GM10266 (cell line): ENCODE data around the gene CTAGE8.
"Not testable (repeated sequence)": the region's sequence is repeated elsewhere in the genome, so short reads cannot be mapped to it uniquely, and the experiment has no call there.

ENCODE experiments used
- DNase-seq: peaks from one replicate; pipeline ENCODE4 v3.0.0; 2012; ENCODE audit errors: extremely low spot score
- TF ChIP-seq, protein P1 (sequence below): IDR thresholded peaks from 2 replicates; pipeline ENCODE4 v1.5.1; 2012; ENCODE audit warnings: mild to moderate bottlenecking, low read depth; ENCODE audit not compliant: control insufficient read depth, insufficient read depth; ENCODE audit errors: missing control alignments

The CTAGE8 gene

DNA sequence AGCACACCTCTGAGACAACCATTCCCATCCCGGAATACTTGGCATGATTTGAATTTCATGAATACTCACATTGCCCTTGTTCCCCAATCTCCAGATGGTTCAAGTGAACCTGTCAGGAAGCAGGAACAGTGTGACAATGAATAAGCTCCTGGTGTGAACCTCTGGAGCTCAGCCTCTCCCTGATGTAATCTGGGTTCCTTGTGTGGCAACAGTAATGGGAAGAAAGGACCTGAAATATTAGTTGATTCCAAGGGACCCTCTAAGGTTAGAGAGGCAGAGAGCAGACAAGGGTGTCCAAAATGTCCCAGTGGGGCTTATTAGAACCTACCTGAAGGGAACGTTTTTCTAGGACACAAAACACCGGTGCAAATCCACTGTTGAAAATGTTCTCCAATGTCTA lies 13.0 kb downstream of the CTAGE8 start:
- DNase-seq: no peak
- TF ChIP-seq, protein P1, sequence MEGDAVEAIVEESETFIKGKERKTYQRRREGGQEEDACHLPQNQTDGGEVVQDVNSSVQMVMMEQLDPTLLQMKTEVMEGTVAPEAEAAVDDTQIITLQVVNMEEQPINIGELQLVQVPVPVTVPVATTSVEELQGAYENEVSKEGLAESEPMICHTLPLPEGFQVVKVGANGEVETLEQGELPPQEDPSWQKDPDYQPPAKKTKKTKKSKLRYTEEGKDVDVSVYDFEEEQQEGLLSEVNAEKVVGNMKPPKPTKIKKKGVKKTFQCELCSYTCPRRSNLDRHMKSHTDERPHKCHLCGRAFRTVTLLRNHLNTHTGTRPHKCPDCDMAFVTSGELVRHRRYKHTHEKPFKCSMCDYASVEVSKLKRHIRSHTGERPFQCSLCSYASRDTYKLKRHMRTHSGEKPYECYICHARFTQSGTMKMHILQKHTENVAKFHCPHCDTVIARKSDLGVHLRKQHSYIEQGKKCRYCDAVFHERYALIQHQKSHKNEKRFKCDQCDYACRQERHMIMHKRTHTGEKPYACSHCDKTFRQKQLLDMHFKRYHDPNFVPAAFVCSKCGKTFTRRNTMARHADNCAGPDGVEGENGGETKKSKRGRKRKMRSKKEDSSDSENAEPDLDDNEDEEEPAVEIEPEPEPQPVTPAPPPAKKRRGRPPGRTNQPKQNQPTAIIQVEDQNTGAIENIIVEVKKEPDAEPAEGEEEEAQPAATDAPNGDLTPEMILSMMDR: no peak

DNA sequence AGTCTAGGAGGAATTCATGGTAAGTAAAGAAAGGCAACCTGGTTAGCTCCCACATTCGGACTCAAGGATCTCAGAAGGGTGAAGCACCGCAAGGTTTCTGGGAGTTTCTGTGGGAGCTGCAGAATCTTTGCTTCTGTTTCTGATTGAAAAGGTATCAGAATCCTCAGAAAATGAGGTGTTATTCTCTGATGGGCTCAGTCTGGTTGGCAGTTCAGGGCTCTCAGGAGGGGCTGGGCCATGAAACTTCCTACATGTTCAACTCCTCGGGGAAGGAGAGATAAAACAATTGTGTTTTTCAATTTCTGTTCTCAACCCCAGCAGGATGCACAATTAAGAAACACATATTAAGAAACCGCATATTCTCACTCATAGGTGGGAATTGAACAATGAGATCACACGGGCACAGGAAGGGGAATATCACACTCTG lies 13.6 kb downstream of the CTAGE8 start:
- TF ChIP-seq, protein P1: no peak
- DNase-seq: no peak

DNA sequence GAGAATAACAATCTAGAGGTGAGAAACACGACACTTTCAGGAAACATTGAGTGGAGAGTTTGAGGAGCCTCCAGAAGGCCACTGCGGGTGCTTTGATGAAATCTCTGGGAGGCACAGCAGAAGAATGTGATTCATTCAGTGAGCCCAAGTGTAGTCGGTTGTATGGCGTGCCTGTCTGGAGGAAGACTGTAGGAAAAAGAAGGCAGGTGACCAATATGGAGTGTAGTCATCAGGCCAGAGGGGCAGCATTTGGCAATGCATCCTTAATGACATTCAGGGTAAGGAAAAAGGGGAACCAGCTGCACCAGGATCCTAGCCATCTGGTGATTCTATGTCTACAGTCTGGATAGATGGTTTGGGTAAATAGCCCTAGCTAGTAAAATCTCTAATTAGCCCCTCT lies 16.8 kb downstream of the CTAGE8 start:
- DNase-seq: not testable (repeated sequence)

DNA sequence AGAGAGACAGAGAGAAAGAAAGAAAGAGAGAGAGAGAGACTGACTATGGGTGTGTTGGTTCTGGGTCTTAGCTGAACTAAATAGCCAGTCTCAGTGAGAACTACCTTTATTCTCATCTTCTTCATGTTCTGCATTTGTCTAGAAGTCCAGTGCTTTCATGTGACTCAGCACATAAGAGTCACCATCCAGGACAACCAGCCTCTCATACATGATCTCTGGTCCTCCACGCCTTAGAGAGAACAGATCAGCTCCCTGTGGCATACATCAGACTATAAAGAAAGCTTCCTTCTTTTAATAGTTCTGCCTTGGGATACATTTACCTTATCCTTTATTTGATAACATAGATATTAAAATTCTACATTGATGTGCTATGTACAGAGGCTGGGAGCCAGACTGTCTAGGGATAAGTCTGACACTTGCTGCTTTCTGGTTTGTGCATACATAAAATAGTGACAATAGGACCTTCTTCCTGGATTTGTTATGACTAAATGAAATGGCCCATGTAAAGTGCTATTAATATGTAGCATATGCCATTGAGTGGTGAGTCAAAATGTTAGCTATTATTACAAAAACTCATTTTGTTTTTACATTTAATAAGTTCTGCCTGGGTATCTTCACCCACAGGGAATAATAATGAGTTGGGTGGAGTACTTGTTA lies 21.3 kb downstream of the CTAGE8 start:
- DNase-seq: not testable (repeated sequence)

DNA sequence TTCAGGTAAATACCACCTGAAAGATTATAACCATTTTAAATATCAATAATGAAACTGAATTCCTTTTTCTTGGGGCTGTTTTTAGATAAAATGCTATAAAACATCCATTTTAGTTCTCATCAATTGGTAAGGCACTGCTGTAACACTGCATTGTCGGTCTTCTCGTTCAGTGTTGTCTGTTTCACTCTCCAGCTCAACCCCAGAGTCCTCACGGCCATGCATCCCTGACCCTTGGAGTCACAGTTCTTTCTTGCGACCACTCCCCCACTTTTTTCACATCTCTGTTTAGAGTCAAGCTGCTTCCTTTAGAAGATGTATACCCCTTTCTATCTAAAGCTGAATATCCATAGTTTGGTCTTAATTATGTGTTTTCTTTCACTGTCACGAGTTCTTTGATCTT lies 22.1 kb downstream of the CTAGE8 start:
- DNase-seq: not testable (repeated sequence)

DNA sequence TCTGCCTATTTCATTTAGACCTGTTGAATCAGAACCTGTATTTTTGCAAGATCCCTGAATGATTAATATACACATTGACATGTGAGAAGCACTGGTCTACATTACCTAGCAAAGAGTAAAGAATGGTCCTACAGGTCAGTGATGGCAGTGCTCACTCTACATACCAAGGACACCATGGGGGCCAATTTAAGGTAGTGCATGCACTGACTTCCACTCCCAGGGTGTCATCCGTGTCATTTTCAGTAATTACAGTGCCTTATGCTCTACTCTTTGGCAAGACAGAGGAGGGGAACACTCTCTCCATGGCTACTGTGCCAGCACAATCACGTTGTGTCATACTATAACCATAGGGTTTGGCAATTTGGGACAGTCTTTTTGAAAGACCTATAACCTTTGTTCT lies 23.7 kb downstream of the CTAGE8 start:
- not testable (repeated sequence) for DNase-seq

DNA sequence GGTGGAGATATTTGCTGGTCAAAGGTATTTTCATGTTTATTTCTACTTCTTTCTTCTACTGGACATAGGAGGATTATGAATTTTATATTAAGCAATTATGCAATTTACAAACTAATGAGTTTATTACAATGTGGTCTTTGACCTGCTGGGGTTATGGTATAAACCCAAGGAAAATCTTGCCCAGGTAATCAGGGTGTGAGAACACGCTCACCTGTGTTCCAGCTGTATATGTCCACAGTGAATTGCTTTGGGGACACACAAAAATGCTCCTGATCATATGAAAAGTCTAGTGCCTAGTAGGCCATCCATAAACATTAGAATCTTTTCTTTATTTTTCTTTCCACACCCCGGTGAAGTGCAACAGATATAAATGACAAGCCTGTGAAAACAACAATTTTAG lies 29.7 kb downstream of the CTAGE8 start, which contains the start of gene OR2A42:
Gene OR2A42, minus strand, starts transcription at position 241 of the 400 bp plus-strand sequence. CDS start 6,762 bp downstream, outside the sequence.
- not testable (repeated sequence) for DNase-seq

DNA sequence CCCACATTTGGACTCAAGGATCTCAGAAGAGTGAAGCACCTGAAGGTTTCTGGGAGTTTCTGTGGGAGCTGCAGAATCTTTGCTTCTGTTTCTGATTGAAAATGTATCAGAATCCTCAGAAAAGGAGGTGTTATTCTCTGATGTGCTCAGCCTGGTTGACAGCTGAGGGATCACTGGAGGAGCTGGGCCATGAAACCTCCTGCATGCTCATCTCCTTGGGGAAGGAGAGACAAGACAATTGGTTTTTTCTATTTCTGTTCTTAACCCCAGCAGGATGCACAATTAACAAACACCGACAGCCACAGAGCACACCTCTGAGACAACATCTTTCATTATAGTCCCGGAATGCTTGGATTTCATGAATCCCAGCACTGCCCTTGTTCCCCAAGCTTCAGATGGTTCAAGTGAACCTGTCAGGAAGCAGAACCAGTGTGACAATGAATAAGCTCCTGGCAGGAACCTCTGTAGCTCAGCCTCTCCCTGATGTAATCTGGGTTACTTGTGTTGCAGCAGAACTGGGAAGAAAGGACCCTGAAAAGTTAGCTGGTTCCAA lies 30.5 kb downstream of the CTAGE8 start:
- DNase-seq: not testable (repeated sequence)

DNA sequence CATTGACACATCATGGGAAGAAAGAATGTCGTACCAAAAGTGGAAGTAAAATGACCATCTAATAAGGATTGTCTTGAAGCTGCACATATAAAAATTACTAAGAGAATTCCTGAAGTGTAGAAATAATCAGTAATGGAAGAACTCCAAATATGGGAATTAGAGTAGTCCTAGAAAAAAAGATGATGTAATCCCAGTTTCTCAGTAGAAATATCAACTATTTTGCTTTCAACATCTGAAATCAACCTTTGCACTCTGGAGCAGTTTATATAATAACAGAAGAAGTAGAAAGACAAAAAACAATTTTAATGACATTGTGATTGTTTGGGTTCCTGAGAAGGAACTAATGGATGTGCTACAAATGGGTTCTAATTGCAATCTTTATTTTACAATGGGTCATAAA lies 36.0 kb downstream of the CTAGE8 start:
- DNase-seq: not testable (repeated sequence)

DNA sequence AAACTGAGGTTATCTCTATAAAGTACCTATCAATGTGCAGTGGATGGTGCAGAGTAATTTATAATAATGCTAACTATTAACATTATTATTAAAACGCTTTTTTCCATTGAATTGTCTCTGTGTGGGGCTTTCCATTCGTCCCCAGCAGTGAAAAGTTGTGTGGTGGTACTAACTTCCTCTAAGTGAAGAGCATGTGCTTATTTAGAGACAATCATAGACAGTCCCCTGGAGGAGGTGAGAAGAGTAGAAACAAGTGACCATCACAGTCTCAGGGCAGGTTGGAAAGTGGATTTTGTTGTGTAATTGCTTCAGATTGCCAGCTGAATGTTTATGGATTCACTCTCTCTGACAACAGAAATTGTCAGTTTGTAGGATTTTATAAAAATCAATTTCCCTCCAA lies 38.1 kb downstream of the CTAGE8 start:
- not testable (repeated sequence) for DNase-seq

DNA sequence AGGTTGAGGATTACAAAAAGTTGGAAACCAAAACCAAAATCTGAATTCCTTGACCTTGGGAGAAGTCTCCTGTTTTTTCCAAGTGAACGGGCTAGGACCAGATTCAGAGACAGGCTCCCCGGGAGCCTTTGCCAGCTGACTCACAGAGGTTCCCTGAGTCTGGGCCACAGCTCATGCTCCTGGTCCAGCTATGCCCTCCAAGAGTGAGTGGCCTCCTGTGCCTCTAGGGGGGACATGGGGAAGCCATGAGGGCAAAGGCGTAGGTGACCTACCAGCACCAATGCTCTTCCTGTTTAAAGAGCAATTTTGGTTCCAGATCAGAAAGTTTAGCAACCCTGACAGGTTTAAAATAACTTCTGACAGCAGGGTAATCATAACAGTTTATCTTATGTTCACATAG lies 40.3 kb downstream of the CTAGE8 start:
- DNase-seq: not testable (repeated sequence)

DNA sequence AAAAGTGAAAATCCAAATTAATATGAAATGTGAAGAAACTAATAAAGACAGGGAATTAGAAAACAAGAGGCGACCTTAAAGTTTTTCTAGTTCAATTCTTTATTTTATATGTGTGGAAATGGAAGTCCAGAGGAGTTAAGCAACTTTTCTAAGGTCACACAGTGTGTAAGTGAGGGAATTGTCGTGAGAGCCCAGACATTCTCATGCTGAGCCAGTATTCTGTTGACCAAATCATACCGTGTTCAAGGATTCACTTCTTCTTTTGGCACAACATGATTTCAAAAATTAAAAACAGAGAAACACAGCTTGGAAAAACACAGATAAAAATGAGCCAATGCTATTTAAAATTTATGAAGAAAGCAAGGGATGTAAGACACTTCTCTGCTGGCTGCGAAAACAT lies 42.2 kb downstream of the CTAGE8 start:
- not testable (repeated sequence) for DNase-seq

DNA sequence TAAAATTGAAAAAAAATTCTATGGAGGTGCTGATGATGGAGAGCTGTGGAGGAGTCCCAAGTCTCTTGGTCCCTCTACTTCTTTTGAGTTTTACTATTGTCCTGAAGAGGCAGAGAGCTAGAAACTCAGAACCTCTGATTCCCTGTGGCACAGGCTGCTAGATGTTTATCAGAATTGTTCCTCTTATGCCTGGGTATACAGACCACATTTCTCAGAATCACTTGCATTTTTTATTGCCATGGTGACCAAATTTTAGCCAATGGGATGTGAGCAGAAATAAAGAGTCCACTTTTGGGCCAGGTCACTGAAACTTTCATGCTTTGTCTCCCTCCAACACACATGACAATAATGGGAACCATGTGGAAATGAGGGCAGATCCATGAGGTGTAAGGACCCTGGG lies 45.4 kb downstream of the CTAGE8 start:
- not testable (repeated sequence) for DNase-seq

DNA sequence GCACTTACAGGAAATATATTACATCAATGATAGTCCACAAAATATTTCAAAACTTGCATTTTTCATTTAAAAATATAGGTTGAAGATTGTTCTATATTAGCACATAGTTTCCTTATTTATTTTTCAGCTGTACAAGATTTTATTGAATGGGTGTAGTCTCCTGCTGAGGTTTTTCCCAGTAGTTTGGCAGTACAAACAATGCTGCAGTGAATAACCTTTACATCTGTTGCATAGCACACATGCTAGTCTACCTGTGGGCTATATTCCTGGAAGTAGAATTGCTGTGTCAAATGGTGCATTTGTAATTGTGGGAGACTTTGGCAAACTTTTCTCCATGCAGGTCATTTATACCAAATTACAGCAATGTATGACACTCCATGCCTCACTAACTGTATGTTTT lies 48.6 kb downstream of the CTAGE8 start:
- DNase-seq: not testable (repeated sequence)

DNA sequence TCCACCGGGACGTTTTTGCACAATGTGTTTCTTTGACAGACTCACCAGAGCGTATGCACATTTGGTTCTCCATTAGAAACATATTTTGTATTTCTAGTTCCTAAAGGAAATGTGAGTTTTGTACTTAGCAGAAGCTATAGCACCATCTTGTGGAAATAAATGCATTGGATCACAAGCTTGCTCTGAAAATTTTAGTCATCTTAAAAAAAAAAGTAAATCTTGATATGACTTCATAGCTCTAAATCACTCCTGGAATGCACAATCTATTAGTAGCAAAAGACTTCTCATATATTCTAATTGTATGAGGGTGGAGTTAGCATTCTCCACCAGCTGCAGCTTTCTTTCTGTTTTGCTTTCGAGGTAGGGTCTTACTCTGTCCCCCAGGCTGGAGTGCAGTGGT lies 49.9 kb downstream of the CTAGE8 start:
- not testable (repeated sequence) for DNase-seq

DNA sequence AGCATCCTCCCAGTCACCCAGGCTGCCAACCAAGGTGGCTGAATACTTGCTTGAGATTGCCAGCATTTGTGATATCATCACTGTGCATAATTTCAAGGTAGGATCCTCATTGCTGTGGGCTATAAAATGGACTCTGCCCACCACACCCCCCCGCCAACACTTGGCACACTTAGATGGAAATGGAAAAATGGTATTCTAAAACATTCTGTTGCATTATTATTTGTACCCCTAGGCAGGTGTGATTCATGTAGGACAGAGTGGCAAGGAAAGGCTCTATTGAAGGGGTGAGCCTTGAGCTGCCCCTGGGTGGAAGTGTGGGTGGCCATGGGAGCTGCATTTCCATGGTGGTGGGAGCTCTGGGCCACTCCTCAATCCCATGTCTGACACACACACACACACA lies 50.5 kb downstream of the CTAGE8 start:
- DNase-seq: not testable (repeated sequence)

DNA sequence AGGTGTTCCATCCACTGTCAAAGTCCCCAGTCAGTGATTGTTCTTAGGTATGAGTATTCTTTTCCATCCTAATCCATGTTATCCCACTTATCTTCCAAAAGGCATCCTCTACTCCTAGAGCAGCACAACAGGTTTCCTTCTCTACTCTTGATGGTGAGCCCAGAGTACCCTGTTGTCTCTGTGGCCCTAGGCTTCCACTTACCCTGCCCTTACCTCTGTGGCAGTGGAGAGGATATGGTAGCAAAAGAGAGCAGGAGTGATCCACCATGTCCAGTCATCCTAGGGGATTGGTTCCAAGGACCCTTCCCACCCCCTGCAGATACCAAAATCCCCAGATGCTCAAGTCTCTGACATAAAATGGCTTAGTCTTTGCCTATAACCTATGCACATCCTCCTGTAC lies 51.9 kb downstream of the CTAGE8 start:
- DNase-seq: not testable (repeated sequence)
